COR-L47 (cell line): ENCODE results near the gene SSR2.
"Not testable (repeated sequence)": the region's sequence is repeated elsewhere in the genome, so short reads cannot be mapped to it uniquely, and the experiment has no call there.

Experiments used
- DNase-seq: peaks from one replicate; lab custom pipeline; 2025; lab: John Stamatoyannopoulos, UW

Gene SSR2

DNA sequence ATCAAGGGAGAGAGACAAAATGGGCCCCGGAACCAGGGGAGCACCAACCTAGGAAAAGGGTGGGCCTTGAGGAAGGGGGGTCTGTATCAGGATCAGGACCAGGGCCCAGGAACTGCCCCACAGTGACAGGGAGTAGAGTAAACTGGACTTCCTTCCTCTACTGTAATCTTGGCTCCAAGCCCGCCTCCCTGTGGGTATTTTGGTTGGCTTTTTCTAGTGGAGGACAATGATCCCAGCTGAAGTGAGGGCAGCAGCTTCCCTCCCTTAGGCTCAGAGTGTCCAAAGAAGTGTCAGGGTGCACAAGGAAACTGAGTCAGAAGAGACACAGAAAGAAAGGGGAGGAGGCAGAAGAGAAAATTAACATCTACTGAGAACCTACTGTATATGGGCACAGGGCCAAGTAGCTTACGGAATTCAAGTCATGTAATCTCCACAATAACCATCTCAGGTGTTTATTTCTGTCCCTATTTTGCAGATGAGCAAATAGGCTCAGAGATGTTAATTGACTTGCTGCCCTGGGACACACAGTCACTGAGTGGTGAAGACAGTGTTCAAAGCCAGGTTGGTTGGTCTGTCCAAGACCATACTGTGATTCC is 28.0 kb upstream of the SSR2 start:
- no peak for DNase-seq

DNA sequence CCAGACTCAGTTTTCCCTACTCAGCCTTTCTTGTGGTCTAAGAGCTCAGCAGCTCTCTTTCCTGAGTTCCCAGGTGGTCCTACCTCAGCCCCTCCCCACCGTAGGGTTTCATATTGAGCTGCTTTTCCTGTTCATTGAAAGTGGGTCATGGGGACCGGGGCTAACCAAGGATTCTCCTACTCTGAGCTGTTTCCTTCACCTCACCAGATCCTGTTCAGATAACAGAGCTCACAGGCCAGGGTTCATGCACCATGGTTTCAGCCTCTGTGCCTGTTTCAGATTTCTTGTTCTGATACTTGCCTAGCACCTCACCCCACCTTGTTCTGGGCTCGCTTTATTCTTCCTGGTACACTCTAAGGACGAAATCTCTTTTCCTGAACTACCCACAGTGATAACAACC is 24.3 kb upstream of the SSR2 start:
- DNase-seq = no peak

DNA sequence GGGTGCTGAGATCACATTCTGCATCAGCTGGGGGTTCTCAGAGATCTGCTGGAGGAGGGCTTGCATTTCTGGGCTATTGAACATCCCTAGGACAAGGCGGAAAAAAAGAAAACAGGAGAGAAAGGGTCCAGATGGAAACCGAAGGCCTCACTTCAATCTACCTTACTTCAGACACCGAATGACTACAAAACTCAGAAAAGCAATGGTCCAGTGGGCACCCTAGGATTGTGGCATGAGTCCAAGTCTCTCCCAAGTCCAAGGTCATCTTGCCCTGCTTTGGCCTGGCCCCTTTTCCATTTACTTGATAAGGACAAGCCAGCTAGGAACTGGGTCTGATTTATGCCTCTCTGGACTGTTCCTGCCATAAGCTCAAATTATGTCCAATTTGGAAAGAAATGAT is 22.1 kb upstream of the SSR2 start:
- no peak for DNase-seq

DNA sequence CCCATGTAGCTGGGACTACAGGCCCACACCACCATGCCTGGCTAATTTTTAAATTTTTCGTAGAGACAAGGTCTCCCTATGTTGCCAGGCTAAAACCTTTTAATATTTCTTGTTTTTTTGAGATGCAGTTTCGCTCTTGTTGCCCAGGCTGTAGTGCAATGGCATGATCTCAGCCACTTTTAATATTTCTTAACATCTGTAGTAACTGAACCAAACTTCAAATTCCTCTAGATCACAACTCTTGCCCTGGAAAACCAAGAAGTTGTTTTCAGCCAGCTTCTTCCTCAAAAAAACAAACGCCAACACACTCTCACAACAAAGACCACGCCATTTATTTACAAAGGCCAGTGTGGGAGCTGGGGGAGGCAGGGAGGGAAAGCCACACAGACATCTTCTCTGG is 14.2 kb upstream of the SSR2 start:
- not testable (repeated sequence) for DNase-seq

DNA sequence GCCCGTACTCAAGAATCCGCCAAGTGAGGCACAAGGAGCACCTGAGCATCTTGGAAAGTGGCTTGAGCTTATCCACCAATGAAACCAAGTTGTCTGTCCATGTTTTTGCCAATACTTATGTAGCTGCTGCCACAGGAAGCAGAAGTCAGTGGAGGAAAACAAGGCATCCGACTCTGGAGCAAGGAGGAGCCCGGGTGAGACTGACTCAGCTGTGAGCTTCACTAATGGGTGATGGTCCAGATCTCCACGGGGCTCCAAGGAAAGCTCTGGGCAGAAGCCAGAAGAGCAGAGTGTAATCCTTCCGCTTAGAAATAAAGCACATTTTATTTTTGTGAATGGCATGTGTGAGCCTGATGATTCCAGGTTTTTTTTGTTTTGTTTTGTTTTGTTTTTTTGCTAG is 12.3 kb upstream of the SSR2 start:
- DNase-seq = no peak

DNA sequence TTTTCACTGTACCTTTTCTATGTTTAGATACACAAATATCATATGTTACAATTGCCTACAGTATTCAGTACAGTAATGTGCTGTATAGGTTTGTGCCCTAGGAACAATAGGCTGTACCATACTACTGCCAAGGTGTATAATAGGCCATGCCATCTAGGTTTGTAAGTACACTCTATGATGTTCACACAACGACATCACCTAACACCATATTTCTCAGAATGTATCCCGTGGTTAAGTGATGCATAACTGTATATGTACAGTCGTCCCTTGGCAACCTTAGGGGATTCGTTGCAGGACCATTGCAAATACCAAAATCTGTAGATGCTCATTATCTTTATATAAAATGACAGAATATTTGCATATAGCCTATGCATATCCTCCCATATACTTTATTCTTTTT is 5.8 kb upstream of the SSR2 start:
- DNase-seq = no peak

DNA sequence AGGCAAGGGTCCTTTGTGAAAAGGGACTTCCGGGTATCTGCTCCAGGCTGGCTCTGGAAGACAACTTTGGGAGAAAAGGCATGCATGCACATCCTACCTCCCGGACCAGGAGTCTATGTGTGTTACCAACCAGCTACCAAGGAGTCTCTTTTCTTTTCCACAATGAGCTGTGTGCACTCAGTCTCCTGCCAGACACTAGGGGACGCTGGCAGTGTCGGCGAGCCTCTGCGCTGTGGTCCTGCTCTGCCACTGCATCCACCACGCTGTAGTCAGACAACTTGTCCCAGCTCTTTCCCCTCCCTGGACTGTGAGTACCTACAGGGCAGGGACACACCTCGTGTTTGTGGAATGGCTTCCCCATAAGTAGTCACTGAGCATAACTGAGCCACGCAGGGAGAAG is 5.1 kb upstream of the SSR2 start:
- DNase-seq = peak; percentile 17

DNA sequence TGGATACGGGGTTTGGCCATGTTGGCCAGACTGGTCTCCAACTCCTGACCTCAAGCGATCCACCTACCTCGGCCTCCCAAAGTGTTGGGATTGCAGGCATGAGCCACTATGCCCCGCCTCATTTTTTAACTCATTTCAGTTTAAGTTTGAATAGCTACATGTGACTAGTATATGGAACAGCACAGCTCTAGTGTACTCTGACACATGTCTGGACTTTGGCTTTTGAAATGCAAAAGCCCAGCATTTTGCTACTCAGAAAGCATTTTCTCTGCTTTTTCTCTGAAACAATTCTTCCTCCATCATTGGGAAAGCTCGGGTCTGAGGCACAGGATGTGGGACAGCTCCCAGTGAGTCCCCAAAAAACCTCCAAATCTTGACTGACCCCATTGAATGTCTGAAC is 4.0 kb upstream of the SSR2 start:
- DNase-seq = no peak

DNA sequence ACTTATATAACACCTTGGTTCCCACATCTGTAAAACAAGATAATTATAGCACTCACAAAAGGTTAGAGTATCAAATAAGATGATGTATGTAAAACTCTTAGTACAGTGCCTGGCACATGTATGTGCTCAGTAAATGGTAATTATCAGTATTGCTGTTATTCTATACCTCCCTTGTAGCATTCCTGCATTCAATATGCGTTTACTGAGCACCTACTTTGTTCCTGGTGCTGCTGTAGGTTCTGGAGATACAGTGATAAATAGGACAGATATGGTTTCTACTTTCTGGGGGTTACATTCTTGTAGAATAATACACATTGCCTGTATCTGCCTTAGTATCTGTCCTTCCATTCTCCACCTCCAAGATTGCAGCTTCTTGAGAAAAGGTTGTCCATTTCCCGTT is 1.2 kb upstream of the SSR2 start:
- DNase-seq = no peak

DNA sequence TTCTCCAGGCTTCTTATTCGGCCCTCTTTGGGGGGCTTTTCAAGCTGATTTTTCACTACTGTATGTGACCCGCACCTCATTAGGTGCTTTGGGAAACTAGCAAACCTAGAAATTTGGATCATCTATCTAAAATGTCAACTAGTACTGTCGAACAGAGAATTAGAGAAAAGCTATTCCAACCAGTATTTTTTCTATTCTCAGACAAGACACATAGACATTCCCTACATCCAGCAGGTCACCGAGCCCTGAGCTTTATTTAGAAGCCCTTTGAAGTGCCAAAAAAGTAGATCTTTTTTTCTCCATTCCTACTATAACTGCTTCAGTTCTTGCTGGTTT is 310 bp upstream of the SSR2 start:
- DNase-seq = no peak

DNA sequence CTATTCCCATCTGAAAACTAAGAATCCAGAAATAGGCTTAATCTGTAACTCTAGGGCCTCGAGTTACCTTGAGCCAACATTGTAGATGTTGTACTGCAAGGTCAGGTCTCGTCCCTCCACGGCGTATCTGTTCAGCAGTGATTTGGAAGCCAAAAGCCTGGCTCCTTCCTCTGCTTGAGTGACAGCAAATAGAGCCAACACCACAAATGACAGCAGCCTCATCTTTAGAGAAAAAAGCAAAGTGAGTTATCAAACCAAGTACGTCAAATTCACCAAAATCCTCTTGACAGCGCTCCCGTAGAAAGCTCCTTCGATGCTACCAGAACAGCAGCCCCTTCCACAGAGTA is 832 bp downstream of the SSR2 start:
- no peak for DNase-seq

DNA sequence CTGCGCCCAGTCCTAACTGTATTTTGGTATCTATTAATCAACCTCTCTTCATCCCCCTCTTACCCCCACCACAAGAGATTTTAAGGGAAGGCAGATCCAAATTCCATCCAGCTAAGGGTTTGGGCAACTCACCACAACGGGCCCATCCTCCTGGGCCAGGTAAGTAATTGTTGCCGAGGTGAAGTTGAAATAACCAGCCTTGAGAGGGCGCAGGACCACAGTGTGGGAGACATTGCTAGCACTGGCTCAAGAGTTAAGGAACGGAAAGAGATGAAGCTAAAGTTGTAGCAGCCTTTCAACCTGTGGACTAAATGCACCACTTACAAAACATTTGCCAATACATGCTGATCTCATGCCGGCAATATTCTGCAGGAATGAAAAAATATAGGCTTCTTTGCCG is 5.9 kb downstream of the SSR2 start:
- DNase-seq = no peak

DNA sequence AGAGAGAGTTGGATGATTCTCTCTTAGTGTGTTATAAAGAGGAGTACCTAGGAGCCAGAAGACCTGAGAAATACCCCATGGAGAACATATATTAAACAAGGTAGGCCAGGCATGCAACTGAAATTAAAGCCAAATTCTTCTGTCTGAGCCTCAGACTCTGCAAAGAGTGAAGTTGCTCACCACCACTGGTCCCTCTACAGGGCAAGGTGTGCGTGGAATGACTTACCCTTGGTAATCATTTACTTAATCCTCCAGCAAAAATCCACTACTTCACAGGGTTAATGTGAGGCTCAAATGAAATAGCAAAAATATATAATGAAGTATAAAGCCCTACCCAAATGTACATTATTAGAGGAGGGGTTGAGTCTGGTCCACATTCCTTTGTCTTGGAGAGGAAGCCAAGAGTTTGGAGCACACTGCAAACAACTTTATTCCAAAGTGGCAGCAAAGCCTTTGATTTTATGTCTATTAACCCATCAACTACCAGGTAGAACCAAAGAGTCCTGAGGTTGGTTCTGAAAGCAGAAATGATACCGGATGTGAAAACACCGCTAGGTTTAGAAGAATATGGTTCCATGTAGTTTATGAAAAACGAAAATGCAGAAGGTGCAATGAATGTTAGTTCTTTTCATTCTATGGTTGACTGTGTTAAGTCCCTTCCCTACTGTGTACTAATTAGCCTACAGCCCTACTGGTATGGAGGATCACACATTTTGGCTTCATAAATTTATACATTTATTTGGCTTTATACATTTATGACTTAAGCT is 8.5 kb downstream of the SSR2 start:
- DNase-seq = no peak

DNA sequence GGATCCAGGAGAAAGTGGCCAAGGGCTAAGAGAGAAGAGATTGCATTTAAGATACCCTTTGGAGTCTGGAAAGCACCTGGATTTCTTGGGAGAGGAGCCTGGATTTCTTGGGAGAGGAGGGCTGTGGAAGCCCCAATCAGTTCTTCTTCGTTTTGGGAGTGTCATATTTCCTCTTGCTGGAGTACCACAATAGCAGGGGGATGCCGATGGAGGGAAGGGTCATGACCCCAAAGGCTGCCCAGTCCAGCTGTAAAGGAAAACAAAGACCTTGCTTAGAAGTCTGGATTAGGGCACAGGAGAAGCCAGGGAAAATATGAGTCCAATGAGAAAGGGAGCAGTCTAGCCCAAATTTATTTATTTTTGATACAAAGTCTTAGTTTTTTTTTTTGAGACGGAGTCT is 11.3 kb downstream of the SSR2 start:
- DNase-seq = no peak

DNA sequence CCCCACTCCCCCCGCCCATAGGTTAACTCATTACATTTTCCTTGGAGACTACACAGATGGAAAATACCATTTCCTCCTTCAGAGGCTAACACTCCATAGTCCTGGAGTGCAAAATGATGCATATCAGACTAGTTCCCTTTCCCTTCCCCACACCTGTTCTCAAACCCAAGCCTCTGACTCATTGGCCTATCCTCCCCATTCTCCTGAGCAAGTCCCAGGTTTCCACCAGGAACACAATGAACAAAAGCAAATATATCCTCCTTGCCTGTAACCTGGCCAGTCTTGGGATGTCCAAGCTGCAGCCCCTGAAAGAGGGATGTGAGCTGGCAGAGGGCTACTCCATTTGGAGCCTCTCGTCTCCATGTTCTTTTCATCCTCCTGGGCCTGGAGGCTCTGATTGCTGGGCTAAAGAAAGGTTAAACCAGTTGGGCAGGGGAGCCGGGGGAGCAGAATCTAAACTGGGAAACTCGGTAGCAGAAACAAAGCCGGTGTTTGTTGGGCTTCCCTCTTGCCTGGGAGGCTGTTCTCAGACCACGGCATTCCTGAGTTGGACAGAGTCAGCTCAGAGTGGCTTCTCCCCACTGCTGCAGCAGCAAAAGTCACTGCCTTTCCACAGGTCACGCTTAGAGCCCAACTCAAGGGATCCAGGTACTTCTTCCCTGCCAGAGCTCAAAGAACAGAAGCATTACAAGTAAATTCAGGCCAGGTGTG is 13.9 kb downstream of the SSR2 start:
- DNase-seq = no peak

DNA sequence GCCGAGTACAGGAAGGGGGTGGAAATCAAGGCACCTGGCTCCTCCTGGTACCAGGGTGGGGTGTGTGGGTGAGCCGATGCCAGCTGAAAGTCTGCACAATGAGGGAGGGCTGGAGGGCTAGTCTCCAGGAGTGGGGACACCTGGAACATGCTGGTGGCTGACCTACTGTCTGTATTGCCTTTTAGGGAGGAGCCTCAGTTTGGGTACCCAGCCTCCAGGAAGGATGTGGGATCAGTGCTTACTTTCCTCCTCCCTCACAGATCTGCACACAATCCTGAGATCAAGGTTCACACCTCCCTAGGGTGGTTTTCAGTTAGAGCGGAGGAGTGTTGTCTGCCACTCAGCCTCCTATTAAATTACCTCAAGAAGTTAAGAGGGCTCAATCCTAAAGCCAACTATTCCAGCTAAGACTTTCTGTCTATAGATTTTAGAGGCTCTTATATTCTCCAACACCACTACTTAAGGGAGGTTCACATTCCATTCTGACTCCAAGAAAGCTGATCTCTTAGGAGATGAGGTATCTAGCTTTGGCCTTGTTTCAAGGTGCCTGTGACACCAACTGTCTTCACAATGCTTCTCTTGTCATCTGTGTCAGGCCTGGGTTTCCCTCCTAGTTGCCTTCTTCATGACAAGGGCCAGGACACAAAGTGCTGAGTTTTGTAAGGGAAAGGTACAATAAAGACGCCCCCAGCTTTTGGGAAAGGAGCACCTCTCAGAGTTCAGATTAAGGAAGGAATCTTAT is 15.7 kb downstream of the SSR2 start:
- DNase-seq = no peak

DNA sequence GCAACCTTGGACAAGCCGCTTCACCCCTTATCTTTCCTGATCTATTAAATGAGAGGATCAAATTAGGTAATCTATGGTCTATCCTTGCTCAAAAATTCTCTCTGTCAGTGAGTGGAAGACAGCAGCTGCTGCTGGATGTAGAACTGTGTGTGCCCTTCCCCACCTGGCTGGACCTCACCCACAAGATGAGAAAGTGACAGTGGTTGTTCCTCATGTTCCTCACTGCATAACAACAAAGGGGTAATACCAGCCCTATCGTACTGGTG is 16.9 kb downstream of the SSR2 start:
- DNase-seq = no peak

DNA sequence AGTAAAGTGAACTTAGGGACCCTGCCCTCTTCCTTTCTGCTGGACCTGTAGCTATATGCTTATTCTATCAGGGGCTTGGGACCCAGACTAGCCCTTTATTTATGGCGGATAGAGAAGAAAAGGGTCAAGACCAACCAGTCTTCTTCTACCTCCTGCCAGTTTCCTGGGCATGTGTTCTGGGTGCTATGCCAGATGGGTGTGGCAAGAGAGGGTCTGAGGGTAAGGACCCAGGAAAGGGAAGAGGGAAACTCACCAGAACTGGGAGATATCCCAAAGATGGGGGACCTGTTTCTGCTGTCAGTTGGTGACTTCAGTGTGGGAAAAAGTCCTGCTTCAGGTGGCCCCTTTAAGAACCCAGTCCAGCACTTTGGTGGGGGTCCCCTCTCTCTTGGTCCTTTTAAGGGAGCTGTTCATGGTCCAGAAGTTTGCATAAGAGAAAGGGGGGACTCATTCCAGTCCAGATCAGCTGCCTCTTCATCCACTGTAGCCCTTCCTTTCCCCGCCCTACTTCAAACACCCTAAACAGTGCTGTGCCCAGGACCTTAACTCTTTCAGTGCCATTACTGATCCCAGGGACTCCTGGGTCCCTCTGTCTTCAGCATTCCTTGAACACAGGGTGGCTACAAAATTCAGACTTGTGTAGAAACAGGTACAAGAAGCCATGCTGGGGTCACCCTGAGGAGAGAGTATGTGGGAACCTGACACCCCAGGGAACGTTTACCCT is 18.4 kb downstream of the SSR2 start:
- no peak for DNase-seq

DNA sequence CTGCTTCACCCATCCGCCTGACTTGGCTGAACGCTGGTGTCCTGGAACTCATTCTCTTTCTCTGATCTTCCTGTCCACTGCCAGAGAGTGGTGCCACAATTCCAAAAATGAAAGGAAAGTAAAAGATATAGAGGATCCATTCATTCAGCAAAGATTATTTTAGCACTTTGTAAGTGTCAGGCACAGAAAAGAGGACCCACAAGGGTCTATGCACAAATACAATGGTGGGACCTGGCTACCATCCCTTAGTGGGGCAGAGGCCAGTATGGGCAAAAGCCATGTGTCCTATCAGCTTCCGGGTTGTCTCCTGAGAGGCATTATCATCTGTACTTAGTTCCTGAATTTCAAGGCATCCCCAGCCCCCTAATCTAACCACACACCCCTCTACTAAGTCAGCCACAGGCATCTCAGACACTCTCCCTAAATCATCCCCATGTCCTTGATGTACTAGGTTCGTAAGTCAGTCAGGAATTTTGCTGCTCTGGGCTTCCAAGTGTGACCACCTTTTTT is 19.0 kb downstream of the SSR2 start:
- DNase-seq = no peak

DNA sequence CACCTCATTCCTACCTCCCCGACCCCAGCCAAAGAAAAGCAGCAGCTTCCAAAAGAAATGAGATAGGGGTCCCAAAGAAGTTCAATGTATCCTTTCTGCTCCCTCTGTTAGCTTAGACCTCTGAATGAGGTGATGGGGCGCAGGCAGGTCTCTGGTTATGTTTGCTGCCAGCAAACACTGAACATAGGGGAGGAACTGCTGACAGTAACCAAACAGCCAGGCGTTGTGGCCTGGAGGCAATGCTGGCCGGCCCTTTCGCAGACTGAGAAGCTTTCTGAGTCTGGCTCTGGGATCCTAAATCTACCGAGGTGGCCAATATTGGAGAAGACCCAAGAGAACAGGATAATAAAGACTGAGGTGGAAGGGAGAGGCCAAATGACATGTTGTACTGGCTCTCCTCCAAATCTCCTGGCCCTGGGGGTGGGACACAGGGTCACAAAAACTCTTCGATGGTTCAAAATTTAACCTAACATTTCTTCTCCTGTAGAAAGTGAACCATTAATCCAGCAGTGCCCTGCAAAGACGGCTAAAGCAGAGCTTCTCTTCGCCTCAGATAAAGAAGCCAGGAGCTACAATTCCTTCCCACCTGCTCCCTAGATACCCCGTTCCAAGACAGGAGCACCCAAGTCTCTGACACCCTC is 19.6 kb downstream of the SSR2 start:
- no peak for DNase-seq

DNA sequence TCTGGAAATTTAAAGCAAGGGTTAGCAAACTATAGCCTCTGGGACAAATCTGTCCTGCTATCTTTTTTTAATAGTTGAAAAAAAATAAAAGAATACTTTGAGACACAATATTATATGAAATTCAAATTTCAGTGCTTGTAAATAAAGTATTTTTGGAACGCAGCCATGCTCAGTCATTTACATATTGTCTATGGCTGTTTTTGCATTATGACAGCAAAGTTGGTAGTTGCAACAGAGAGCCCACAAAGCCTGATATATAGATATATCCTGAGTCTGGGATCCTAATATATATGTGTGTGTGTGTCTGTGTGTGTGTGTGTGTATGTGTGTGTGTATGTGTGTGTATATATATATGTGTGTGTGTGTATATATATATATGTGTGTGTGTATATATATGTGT is 20.8 kb downstream of the SSR2 start:
- DNase-seq = no peak

DNA sequence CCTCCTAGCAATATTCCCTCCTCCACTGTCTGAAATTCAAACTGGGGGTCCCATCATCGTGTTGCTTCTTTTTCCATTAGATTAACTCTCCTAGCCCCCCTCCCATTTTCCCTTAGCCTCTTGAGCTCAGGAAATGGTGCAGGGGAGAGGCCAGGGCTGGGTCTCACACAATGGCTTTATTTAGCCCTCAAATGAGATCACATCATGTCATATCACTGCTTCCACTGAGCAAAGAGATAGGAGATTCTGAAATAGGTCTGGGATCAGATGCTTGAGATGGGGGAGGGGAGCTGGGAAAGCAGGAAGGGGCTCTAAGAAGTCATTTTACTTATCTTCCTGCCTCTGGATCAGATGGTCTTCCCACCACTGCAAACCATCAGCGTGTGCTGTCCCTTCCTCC is 24.6 kb downstream of the SSR2 start:
- DNase-seq = no peak
